HG02938 (cell line): ENCODE data around the gene STIMATE.

Experiments used
- ATAC-seq: cut with Tn5 transposase; IDR thresholded peaks from one replicate; pipeline ENCODE4 v1.9.1; 2021; ENCODE audit warnings: mild to moderate bottlenecking, moderate library complexity; ENCODE audit not compliant: unreplicated experiment

STIMATE gene

GRCh38 chr3:52793702-52794611 lies 103.4 kb downstream of the STIMATE start:
- no peak for ATAC-seq

GRCh38 chr3:52792961-52793695 lies 104.2 kb downstream of the STIMATE start:
- no peak for ATAC-seq

GRCh38 chr3:52792413-52792812 lies 104.9 kb downstream of the STIMATE start:
- ATAC-seq = no peak

- ATAC-seq = no peak
Measured at GRCh38 chr3:52791928-52792327, 105.4 kb downstream of the STIMATE start.

GRCh38 chr3:52791366-52791765 lies 106.0 kb downstream of the STIMATE start:
- ATAC-seq = no peak

- ATAC-seq = no peak
Measured at GRCh38 chr3:52790741-52791140, 106.6 kb downstream of the STIMATE start.

- no peak for ATAC-seq
Measured at GRCh38 chr3:52790337-52790736, 107.0 kb downstream of the STIMATE start.

- ATAC-seq = no peak
Measured at GRCh38 chr3:52789746-52790040, 107.7 kb downstream of the STIMATE start.

GRCh38 chr3:52788890-52789745 lies 108.2 kb downstream of the STIMATE start:
- ATAC-seq = no peak

GRCh38 chr3:52787672-52788625 lies 109.4 kb downstream of the STIMATE start:
- ATAC-seq = no peak

GRCh38 chr3:52787246-52787645 lies 110.1 kb downstream of the STIMATE start:
- no peak for ATAC-seq
